ENCODE measurements around the gene FAM222A. TPM values are rescaled to one million over a fixed set of nuclear protein-coding genes. Genes with fewer than 3 reads are reported as not detected.

The FAM222A gene
- total and polyA plus RNA-seq, 2 donors = 0.71 to 0.78 TPM

DNA sequence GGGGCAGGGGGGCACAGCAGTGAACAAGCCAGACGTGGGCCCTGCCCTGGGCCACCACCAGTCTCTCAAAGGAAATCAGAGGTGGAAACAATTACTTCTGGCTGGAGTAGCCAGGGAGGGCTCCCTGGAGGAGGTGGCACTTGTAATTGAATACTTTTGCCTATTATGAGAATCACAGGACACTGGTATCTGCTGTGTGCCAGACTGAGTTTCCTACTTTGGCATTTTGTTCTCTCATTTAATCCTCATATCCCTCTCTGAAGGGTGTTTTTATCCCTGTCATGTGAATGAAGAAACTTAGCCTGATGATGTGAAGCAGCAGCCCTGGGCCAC lies 7.2 kb downstream of the FAM222A start:
- H3K4me3 ChIP-seq (ENCODE audit: low read length in 2 of 2) = no peak overlapping the region
- no peaks in the 10 kb centered on the region for H3K36me3 ChIP-seq (ENCODE audit: control insufficient read depth in 2 of 2, insufficient read depth in 2 of 2, low read length in 1 of 2)
- DNase-seq (ENCODE audit: low read depth in 6 of 9, low spot score in 9 of 9) = no peak
- WGBS = 75% methylated on average over 1 of the region's 1 CpG
- H3K27ac ChIP-seq (ENCODE audit: low read depth in 1 of 2, low read length in 1 of 2) = no peak overlapping the region
- no peaks in the 10 kb centered on the region for H3K9me3 ChIP-seq (ENCODE audit: control insufficient read depth in 2 of 2, insufficient read depth in 1 of 2, low read length in 1 of 2)
- H3K27me3 ChIP-seq (ENCODE audit: control insufficient read depth in 2 of 2, insufficient read depth in 1 of 2, low read length in 1 of 2) = peaks cover 21 to 49% of the 10 kb centered on the region in 2 donors
- no peaks in the 10 kb centered on the region for H3K4me1 ChIP-seq (ENCODE audit: control insufficient read depth in 2 of 2, insufficient read depth in 2 of 2, low read length in 2 of 2)

DNA sequence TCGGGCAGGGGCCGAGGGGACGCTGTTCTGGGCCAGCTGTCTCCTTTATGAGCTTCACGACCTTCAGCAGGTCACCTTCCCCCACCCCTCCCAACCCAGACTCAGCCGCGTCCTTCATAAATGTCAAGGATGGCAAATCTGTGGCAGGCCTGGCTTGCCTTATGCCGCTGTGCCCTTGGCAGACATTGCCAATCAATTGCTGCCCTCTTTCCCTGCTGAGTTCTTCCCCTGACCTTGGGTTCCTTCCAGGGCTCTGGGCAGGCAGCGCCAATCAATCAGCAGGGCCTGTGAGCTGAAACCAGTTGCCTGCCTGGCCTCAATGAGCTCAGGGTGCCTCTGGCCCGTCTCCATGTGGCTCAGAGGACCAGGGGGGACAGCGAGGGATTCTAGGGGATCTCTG lies 7.7 kb downstream of the FAM222A start:
- H3K27ac ChIP-seq (ENCODE audit: low read depth in 1 of 2, low read length in 1 of 2) = no peak overlapping the region
- WGBS = 97% methylated on average over 10 of the region's 10 CpGs
- H3K4me3 ChIP-seq (ENCODE audit: low read length in 2 of 2) = no peak overlapping the region
- DNase-seq (ENCODE audit: low read depth in 6 of 9, low spot score in 9 of 9) = no peak
- H3K4me1 ChIP-seq (ENCODE audit: control insufficient read depth in 2 of 2, insufficient read depth in 2 of 2, low read length in 2 of 2) = no peaks in the 10 kb centered on the region
- H3K27me3 ChIP-seq (ENCODE audit: control insufficient read depth in 2 of 2, insufficient read depth in 1 of 2, low read length in 1 of 2) = peaks cover 17 to 45% of the 10 kb centered on the region in 2 donors
- no peaks in the 10 kb centered on the region for H3K36me3 ChIP-seq (ENCODE audit: control insufficient read depth in 2 of 2, insufficient read depth in 2 of 2, low read length in 1 of 2)
- no peaks in the 10 kb centered on the region for H3K9me3 ChIP-seq (ENCODE audit: control insufficient read depth in 2 of 2, insufficient read depth in 1 of 2, low read length in 1 of 2)

DNA sequence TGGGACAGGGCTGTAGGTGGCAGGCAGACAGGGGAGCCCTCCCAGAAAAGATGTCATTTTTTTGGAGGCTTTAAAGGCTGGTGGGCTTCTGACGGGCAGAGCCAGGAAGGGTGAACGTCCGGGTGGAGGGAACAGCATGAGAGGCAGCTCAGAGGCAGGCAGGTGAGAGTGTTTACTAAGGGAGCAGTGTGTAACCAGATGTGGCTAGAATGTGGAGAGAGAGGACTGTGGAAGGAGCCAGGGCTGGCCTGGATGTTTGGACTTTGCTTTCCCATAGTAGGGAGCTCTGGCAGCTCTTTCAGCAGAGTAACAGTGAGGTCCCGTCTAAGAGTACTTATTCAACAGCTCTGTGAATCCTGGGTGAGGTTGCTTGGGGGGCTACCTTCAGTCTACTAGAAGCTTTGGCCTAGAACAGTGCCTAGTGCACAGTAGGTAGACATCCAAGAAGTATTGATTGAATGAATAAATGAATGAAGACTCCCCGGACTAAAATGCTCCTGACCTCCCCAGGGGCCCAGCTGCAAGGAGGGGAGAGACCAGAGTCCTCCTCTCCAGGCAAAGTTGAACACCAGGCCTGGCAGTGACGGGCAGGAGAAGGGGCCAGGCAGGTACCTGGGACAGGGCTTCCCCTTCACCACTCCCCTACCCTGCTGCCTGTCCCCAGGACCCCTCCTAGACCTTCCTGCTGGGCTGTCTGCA lies 8.5 kb downstream of the FAM222A start:
- no peaks in the 10 kb centered on the region for H3K9me3 ChIP-seq (ENCODE audit: control insufficient read depth in 2 of 2, insufficient read depth in 1 of 2, low read length in 1 of 2)
- 91% methylated on average over 6 of the region's 6 CpGs for WGBS
- DNase-seq (ENCODE audit: low read depth in 6 of 9, low spot score in 9 of 9) = no peak
- peaks cover 17 to 36% of the 10 kb centered on the region in 2 donors for H3K27me3 ChIP-seq (ENCODE audit: control insufficient read depth in 2 of 2, insufficient read depth in 1 of 2, low read length in 1 of 2)
- H3K4me3 ChIP-seq (ENCODE audit: low read length in 2 of 2) = no peak overlapping the region
- H3K4me1 ChIP-seq (ENCODE audit: control insufficient read depth in 2 of 2, insufficient read depth in 2 of 2, low read length in 2 of 2) = no peaks in the 10 kb centered on the region
- H3K27ac ChIP-seq (ENCODE audit: low read depth in 1 of 2, low read length in 1 of 2) = no peak overlapping the region
- no peaks in the 10 kb centered on the region for H3K36me3 ChIP-seq (ENCODE audit: control insufficient read depth in 2 of 2, insufficient read depth in 2 of 2, low read length in 1 of 2)

DNA sequence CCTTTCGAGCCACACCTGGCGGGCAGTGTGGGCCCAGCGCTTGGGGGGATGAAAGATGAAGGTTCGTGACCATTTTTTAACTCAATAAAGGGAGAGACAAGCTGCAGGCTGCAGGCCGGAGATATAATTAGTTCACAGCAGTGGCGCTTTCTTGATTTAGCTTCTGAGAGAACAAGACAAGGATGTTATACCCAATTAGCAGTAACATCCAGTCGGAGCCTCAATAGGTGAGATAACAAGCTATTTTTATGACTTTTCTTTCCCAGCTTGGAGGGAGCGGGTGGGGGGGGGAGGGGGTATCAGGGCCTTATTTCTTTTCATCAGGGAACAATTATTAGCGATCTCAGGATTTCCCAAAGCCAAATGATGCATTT lies 9.1 kb downstream of the FAM222A start:
- no peak overlapping the region for H3K27ac ChIP-seq (ENCODE audit: low read depth in 1 of 2, low read length in 1 of 2)

DNA sequence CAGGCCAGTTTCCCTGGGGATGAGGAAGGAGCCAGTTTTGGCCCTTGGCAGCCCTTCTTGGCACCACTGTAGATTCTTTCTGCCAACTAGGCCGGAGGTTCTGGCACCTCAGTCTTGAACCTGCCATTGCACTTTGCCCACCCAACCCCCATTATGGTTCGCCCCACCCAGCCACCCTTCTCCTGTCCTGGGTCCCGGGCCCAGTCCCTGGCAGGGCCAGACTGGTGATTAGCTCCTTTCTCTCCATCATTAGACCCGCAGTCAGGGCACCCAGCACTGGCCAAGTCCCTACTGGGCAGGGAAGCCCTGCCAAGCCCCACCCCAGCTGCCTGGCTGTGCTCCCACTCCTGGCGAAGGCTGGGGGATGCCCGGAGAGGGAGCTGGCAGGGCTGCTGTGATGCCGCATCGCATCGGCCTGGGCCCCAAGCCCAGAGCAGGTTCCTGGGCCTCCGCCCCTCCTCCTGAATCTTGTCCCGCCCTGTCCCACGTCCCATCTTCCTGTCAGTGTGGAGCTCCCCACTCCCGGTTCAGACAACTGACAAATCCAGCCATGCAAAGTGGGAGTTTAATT lies 9.8 kb downstream of the FAM222A start:
- WGBS = 87% methylated on average over 13 of the region's 13 CpGs
- no peak for DNase-seq (ENCODE audit: low read depth in 6 of 9, low spot score in 9 of 9)
- Histone ChIP-seq H3K4me1 (ENCODE audit: control insufficient read depth in 2 of 2, insufficient read depth in 2 of 2, low read length in 2 of 2) (no peaks in the 10 kb centered on the region), H3K9me3 (ENCODE audit: control insufficient read depth in 2 of 2, insufficient read depth in 1 of 2, low read length in 1 of 2) (no peaks in the 10 kb centered on the region), H3K4me3 (ENCODE audit: low read length in 2 of 2) (no peak overlapping the region), H3K27ac (ENCODE audit: low read depth in 1 of 2, low read length in 1 of 2) (no peak overlapping the region), H3K36me3 (ENCODE audit: control insufficient read depth in 2 of 2, insufficient read depth in 2 of 2, low read length in 1 of 2) (no peaks in the 10 kb centered on the region), H3K27me3 (ENCODE audit: control insufficient read depth in 2 of 2, insufficient read depth in 1 of 2, low read length in 1 of 2) (peaks cover 8 to 24% of the 10 kb centered on the region in 2 donors)

More for the DNA sequence above, 9.1 kb downstream of the FAM222A start:
- 95% methylated on average over 9 of the region's 9 CpGs for WGBS
- H3K27me3 ChIP-seq (ENCODE audit: control insufficient read depth in 2 of 2, insufficient read depth in 1 of 2, low read length in 1 of 2) = peaks cover 13 to 31% of the 10 kb centered on the region in 2 donors
- no peaks in the 10 kb centered on the region for H3K9me3 ChIP-seq (ENCODE audit: control insufficient read depth in 2 of 2, insufficient read depth in 1 of 2, low read length in 1 of 2)
- DNase-seq (ENCODE audit: low read depth in 6 of 9, low spot score in 9 of 9) = no peak
- H3K4me3 ChIP-seq (ENCODE audit: low read length in 2 of 2) = no peak overlapping the region
- H3K36me3 ChIP-seq (ENCODE audit: control insufficient read depth in 2 of 2, insufficient read depth in 2 of 2, low read length in 1 of 2) = no peaks in the 10 kb centered on the region
- H3K4me1 ChIP-seq (ENCODE audit: control insufficient read depth in 2 of 2, insufficient read depth in 2 of 2, low read length in 2 of 2) = no peaks in the 10 kb centered on the region

DNA sequence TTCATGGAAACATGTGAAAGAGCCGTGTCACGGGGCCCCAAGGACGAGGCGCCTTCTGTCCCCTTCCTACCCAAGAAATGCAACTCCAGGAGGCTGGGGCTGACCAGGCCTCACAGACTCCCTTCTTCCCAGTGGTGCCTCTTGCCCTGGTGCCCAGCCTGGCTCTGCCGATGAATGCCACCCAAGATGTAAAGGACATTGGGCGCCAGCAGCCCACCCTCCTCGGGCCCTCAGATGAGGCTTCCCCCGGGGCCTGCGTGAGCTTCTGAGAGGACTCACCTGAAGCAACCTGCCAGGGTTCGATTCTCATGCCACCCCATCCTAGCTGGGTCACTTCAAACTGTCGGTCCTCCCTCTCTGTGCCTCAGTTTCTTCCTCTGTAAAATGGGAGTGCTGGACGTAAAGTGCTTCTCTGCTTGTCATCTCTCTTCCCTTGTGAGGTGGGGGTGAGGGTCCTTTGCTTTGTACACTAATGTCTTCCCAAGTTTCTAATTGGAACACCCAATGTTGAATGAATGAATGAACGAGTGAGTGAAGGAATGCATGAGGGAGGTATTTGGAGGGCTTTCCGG lies 10.8 kb downstream of the FAM222A start:
- no peaks in the 10 kb centered on the region for H3K4me1 ChIP-seq (ENCODE audit: control insufficient read depth in 2 of 2, insufficient read depth in 2 of 2, low read length in 2 of 2)
- peaks cover 0 to 14% of the 10 kb centered on the region in 2 donors for H3K27me3 ChIP-seq (ENCODE audit: control insufficient read depth in 2 of 2, insufficient read depth in 1 of 2, low read length in 1 of 2)
- 97% methylated on average over 14 of the region's 14 CpGs for WGBS
- no peak overlapping the region for H3K4me3 ChIP-seq (ENCODE audit: low read length in 2 of 2)
- no peaks in the 10 kb centered on the region for H3K36me3 ChIP-seq (ENCODE audit: control insufficient read depth in 2 of 2, insufficient read depth in 2 of 2, low read length in 1 of 2)
- H3K27ac ChIP-seq (ENCODE audit: low read depth in 1 of 2, low read length in 1 of 2) = no peak overlapping the region
- no peaks in the 10 kb centered on the region for H3K9me3 ChIP-seq (ENCODE audit: control insufficient read depth in 2 of 2, insufficient read depth in 1 of 2, low read length in 1 of 2)
- DNase-seq (ENCODE audit: low read depth in 6 of 9, low spot score in 9 of 9) = no peak

DNA sequence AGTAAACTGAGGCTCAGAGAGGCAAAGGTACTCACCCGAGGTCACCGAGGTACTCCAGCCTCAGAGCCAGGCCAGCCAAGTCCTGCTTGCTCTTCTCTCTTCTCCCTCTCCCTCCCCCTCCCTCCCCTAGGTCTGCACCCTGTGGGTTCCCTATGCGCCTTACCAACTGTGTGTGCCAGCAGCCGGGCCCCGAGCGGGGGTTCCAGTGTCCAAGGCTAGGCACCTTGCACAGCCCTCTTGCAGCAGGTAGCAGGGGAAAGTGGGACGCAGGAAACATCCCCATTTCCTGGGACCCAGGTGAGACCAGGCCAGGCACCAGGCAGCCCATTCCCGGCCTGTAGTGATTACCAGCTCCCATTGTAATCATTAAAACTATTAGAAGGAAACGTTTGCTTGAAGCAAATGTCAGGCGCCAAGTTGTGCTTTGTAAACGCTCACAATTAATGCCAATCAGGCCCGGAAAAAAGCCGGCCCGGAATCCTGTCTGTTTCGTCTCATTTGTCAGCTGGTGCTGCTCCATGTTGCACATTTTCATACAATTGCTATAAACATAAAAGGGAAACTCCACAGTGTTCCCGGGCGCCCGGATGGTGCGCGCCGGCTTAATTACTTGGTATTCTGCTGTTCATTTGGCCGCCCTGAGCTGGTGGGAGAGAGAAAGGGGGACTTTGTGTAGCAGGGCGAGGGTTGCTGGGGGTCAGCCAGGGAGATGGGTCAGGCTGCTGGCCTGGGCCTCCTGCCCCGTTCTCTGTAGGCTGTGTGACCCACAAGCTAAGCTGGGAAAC lies 11.9 kb downstream of the FAM222A start:
- no peak for DNase-seq (ENCODE audit: low read depth in 6 of 9, low spot score in 9 of 9)
- WGBS = 94% methylated on average over 24 of the region's 24 CpGs
- no peaks in the 10 kb centered on the region for H3K4me1 ChIP-seq (ENCODE audit: control insufficient read depth in 2 of 2, insufficient read depth in 2 of 2, low read length in 2 of 2)

DNA sequence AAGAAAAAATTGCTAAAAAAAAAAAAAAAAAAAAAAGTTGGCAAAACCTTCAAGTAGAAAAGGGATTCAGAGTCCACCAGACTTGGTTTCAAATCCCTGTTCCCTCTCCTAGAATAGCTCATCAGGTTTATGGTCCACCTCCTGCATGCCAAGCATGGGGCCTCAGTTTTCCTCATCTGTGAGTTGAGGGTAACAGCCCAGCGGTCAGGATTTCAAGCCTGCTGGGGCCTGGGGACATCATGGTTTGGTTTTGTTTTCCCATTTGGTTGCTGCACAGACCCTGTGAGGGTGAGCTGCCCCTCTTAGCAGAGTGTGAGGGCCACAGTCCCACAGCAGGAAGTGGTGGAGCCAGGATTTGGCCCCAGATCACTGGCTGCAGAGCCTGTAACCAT lies 12.5 kb downstream of the FAM222A start:
- DNase-seq (ENCODE audit: low read depth in 6 of 9, low spot score in 9 of 9) = no peak
- no peak overlapping the region for H3K4me3 ChIP-seq (ENCODE audit: low read length in 2 of 2)
- H3K27ac ChIP-seq (ENCODE audit: low read depth in 1 of 2, low read length in 1 of 2) = no peak overlapping the region
- H3K36me3 ChIP-seq (ENCODE audit: control insufficient read depth in 2 of 2, insufficient read depth in 2 of 2, low read length in 1 of 2) = no peaks in the 10 kb centered on the region
- 98% methylated on average over 1 of the region's 1 CpG for WGBS
- H3K27me3 ChIP-seq (ENCODE audit: control insufficient read depth in 2 of 2, insufficient read depth in 1 of 2, low read length in 1 of 2) = no peaks in the 10 kb centered on the region
- H3K9me3 ChIP-seq (ENCODE audit: control insufficient read depth in 2 of 2, insufficient read depth in 1 of 2, low read length in 1 of 2) = no peaks in the 10 kb centered on the region
- H3K4me1 ChIP-seq (ENCODE audit: control insufficient read depth in 2 of 2, insufficient read depth in 2 of 2, low read length in 2 of 2) = no peaks in the 10 kb centered on the region

More for the DNA sequence above, 11.9 kb downstream of the FAM222A start:
- Histone ChIP-seq H3K36me3 (ENCODE audit: control insufficient read depth in 2 of 2, insufficient read depth in 2 of 2, low read length in 1 of 2) (no peaks in the 10 kb centered on the region), H3K9me3 (ENCODE audit: control insufficient read depth in 2 of 2, insufficient read depth in 1 of 2, low read length in 1 of 2) (no peaks in the 10 kb centered on the region), H3K27me3 (ENCODE audit: control insufficient read depth in 2 of 2, insufficient read depth in 1 of 2, low read length in 1 of 2) (peaks cover 0 to 3% of the 10 kb centered on the region in 2 donors), H3K4me3 (ENCODE audit: low read length in 2 of 2) (no peak overlapping the region), H3K27ac (ENCODE audit: low read depth in 1 of 2, low read length in 1 of 2) (no peak overlapping the region)

DNA sequence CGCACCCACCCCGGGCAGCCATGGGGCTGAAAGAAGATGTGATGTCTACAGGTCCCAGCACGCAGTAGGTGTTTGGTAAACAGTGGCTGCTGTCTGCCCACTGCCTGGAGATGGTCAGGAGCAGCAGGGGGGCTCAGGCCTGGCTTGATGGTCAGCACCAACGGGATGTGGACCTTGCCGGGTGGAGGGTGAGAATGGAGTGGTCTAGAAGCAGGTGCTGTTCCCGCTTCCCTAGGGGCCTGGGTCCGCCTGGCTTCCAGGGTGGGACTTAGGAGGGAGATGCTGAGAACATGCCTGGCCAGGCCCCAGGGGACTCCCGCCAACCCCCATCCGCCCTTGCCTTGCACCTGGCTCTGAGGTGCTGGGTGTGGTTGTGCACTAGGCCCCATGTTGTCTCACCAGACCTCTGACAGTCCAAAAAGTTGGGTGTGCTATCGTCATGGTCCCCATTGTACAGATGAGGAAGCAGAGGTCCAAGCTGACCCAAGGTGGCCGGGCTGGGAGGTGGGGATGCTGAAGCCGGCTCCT lies 12.9 kb downstream of the FAM222A start:
- H3K9me3 ChIP-seq (ENCODE audit: control insufficient read depth in 2 of 2, insufficient read depth in 1 of 2, low read length in 1 of 2) = no peaks in the 10 kb centered on the region
- no peaks in the 10 kb centered on the region for H3K27me3 ChIP-seq (ENCODE audit: control insufficient read depth in 2 of 2, insufficient read depth in 1 of 2, low read length in 1 of 2)
- no peak overlapping the region for H3K27ac ChIP-seq (ENCODE audit: low read depth in 1 of 2, low read length in 1 of 2)
- WGBS = 85% methylated on average over 12 of the region's 12 CpGs
- DNase-seq (ENCODE audit: low read depth in 6 of 9, low spot score in 9 of 9) = no peak
- no peaks in the 10 kb centered on the region for H3K36me3 ChIP-seq (ENCODE audit: control insufficient read depth in 2 of 2, insufficient read depth in 2 of 2, low read length in 1 of 2)
- no peak overlapping the region for H3K4me3 ChIP-seq (ENCODE audit: low read length in 2 of 2)
- H3K4me1 ChIP-seq (ENCODE audit: control insufficient read depth in 2 of 2, insufficient read depth in 2 of 2, low read length in 2 of 2) = no peaks in the 10 kb centered on the region
